Measurements from ENCODE around the gene PNPT1. TPM values are rescaled to one million over a fixed set of nuclear protein-coding genes. Genes with fewer than 3 reads are reported as not detected.
"Not testable (repeated sequence)": the region's sequence is repeated elsewhere in the genome, so short reads cannot be mapped to it uniquely, and the experiment has no call there.

The PNPT1 gene
- 27.4 and 51.7 TPM in 2 replicates for total RNA-seq (2014; rRNA removed; shearing (Covaris generic))

DNA sequence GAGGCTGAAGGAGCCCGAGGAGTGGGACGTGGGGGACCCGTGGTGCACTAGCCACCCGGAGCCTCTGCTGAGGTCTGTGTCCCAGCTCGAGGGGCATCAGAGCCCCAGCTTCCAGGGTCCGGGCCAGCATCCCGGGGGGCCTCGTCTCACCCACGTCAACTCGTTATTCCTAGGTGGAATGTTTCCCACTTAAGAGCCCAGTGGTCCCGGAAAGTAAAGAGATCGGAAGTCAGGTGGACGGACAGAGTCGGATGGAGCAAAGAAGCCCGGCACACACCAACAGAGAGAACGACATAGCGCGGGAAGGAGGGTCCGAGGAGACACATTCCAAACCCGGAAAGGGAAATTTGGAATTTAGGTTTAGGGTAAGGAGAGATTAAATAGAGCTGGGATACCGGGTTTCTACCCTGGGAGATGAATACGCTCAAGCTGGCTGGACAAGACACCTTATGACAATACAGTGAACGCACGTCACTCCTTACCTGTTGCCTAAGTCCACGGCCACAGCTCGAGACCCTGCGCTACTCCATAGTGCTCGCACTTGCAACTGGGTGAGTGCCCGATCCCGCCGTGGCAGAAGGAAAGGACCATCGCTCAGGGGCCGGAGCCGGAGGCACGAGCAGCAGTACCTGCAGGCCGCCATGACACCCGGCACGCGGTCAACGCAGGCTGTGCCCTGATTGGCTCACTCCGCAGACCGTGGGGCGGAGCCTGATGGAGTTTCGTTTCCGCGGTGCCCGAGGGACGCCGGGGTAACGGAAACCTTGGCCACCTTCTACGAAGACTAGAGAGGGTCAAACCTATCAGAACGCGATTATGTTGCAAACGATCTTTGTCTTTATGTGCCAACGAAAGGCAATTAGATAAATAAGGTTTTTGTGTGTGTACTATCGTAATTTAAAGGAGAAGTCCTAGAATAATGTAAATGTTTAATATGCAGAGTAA is at the start of gene PNPT1:
Gene PNPT1, minus strand, starts transcription at position 664 of the 945 bp plus-strand sequence. Its CDS starts 21 bp downstream, at position 643.
- DNase-seq (ENCODE audit: low spot score), result peak; percentile 94
- in situ Hi-C loops (cut with HindIII; ENCODE audit: low sequenced_read_pairs), result no loop called here

DNA sequence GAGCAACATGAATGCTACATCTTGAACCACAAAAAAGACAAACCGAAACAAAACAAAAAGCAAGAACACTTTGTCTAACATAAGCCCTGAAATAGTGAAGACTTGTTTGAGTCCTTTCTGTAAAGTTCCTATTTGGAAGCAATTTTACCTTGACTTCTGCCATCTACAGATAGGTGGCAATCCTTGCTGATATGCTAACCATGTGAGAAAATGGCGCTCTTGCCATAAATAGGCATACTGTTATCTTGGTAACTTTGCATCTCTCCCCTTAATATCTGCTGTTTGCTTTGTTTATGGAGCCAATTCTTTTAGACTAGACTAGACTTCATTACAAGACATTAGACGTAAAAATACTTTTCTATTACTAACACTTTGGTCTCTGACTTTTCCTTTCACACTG is 49.4 kb upstream of the PNPT1 start:
- in situ Hi-C loops (cut with HindIII; ENCODE audit: low sequenced_read_pairs), result no loop called here

DNA sequence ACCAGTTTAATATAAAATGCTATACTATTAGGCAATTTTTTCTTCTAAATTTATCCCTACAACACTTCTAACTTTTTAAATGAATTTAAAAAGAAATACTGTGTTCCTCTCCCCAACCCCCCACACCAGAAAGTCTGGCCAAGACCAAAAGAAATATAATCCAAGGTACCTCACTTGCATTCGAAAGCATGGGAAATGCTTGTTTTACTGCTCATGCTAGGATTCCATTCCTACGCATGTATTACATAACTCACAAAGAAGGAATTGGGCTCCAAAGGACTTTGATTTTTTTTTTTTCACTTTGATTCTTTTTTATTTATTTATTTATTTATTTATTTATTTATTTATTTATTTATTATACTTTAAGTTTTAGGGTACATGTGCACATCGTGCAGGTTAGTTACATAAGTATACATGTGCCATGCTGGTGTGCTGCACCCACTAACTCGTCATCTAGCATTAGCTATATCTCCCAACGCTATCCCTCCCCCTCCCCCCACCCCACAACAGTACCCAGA is 42.4 kb upstream of the PNPT1 start:
- in situ Hi-C loops (cut with HindIII; ENCODE audit: low sequenced_read_pairs); DNase-seq (ENCODE audit: low spot score): not testable (repeated sequence)

More for the DNA sequence above, 49.4 kb upstream of the PNPT1 start:
- no peak for DNase-seq (ENCODE audit: low spot score)

DNA sequence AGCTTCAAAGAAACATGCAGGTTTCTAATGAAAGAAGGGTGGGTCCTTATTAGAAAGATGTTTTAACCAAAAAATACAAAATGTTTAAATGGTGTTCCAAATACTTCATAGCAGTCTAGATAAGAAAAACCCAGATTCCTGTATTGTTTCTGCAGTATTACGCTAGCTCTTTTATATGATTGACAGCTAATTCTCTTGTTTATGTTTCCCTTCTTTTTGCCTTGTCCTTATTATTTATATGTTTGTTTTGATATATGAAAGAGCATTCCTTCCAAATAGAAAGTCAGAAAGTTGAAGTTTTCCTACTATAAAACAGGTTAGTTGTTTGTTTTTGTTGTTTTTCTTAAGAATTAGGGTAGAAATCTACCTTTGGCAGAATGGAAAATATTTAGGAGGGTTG is 41.1 kb upstream of the PNPT1 start:
- no peak for DNase-seq (ENCODE audit: low spot score)
- in situ Hi-C loops (cut with HindIII; ENCODE audit: low sequenced_read_pairs), result no loop called here

DNA sequence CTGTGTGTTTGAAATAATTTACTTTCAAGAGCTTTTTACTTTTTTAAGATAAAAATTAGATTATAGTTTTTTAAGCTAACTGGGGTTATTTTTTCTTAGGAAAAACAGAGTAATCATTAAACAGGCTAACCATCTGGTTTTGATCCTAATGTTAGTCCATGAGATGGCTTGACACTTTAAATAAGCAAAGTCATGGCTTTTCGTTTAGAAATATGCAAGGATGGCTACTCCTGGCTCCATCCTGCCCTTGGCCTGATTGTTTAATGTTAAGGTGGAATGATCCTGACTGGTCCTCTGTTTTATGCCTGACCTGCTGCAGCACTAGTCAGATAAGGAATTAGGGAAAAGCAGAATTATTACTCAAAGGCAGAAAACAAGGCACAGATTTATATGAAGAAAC is 39.7 kb upstream of the PNPT1 start:
- in situ Hi-C loops (cut with HindIII; ENCODE audit: low sequenced_read_pairs), result no loop called here
- no peak for DNase-seq (ENCODE audit: low spot score)

DNA sequence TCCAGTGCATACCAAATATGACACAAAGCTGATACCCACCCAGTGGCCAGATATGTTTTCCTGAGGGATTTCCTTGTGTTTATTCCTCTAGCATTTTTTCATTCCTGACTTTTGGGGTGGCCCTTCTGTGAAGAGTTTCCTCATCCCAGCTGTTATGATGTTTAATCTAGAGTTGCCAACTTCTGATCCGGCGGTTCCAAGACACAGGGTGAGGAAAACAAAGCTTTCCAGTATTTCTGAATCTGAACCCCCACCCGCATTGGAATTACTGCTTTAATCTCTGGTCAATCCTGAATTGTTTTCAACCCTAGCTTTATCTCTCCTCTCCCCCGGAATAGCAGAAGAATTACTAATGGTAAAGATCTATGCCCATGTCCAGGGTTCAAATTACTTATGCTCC is 39.2 kb upstream of the PNPT1 start:
- in situ Hi-C loops (cut with HindIII; ENCODE audit: low sequenced_read_pairs), result no loop called here
- DNase-seq (ENCODE audit: low spot score), result no peak

DNA sequence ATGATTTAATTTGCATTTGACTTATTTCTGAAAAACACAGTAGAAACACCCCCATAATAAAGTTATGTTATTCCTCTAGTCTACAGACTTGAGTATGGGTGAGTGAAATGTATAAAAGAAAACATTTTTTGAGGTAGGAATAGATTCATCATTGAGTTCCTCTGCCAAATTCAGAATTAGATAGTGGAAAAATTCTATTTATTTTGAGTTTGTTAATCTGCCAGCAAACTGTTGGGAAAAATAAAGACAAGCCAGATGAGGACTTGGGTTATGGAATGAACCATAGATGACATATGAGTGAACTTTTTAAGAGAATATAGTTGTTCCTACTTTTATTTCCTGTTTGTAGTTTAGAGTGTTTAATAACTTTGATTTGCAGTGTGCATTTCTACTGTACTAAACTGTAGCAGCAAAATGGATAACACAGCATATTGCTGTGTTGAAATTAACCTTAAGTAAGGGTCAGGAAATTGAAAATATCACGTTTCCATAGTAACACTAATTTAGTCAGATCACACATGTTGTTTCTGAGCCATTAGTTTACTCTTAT is 35.6 kb upstream of the PNPT1 start:
- in situ Hi-C loops (cut with HindIII; ENCODE audit: low sequenced_read_pairs), result no loop called here
- no peak for DNase-seq (ENCODE audit: low spot score)

DNA sequence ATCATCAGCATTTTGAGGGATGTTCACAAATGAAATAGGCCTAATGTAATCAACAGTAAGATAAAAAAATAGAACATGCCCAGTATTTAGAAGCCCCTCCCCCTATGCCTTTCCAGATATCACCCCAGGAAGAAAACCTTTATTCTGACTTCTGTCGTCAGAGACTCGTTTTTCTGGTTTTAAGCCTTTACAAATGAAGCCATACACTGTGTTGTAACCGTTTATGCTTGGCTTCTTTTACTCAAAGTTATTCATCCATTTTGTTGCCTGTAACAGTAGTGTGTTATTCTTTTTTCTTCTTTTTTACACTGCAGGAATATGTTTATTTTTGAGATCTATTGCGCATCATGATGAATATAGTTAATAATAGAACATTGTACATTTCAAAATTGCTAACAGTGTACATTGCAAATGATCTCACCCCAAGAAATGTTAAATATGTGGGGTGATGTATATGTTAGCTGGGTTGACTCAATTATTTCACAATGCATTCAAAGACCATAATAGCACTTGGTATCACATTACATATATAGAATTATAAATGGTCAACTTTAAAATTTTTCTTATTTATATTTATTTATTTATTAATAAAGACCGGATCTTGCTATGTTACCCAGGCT is 28.1 kb upstream of the PNPT1 start:
- no peak for DNase-seq (ENCODE audit: low spot score)
- in situ Hi-C loops (cut with HindIII; ENCODE audit: low sequenced_read_pairs), result no loop called here

DNA sequence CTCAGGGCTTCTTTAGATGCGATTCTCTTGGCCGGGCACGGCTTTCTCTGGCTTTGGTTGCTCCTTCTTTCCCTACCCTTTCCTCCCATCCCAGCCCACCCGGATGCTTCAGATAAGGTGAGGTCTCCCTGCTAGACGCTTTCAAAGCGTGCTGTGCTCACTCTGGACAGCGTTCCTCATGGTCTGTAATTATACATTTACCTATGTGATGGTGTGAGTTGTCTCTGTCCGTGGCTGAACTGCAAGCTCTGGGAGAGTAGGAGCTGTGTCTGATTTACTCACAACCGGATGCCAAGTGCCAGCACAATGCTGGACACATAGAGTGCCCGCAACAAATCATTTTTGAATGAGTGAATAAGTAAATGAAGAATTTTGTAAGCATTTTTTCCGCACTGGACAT is 26.8 kb upstream of the PNPT1 start:
- in situ Hi-C loops (cut with HindIII; ENCODE audit: low sequenced_read_pairs), result no loop called here
- DNase-seq (ENCODE audit: low spot score), result no peak

DNA sequence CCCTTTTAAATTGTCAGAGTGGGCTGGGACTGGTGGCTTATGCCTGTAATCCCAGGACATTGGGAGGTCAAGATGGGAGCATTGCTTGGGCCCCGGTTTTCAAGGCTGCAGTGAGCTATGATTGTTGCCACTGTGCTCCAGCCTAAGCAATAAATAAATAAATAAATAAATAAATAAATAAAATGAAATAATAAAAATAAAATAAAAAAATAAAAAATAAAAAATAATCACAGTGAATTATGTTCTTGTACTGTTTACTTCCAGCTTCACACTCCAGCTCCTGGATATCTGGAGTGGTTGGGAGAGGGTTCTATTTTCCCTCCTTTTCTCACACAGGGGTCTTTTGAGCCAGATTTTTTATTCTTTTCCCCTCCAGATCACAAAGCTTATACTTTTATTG is 26.2 kb upstream of the PNPT1 start:
- in situ Hi-C loops (cut with HindIII; ENCODE audit: low sequenced_read_pairs), result loop anchor here (10.0 kb wide), 1 partner anchor 245 kb away; no protein-coding TSS in a partner anchor
- no peak for DNase-seq (ENCODE audit: low spot score)

DNA sequence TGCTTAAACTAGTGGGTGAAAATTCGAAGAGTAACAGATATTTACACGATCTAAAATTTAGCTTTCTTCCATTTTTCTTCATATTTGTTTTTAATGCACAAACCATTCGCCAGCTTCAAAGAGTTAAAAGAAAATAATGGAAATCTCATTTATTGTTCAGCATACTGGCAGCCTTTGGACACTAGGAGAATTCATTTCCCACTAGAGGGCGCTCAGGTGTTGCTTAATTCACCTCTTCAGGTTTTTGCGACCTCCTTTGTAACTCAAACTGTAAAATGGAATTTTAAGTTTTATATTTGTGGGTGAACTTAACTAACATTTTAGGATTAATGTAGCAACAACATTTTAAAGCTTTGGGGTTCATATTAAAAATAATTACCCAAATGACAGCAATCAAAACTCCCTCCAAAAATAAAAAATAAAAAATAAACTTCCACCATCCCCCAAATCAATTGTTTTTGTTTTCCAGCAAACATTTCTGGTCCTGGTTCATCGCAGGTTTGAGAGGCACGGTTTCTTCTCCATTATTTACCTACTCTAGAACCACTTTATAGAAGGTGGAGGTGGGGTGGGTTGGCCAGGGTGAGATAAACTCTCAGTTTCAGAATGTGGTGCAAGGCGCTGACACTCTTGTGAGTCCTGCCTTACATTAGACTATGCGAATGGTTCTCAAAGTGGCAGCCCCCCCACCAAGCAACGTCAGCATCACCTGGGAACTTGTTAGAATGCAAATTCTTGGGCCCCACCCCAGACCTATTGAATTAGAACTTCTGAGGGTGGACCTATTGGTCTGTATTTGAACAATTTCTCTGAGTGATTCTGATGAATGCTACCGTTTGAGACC is 24.7 kb upstream of the PNPT1 start:
- DNase-seq (ENCODE audit: low spot score), result peak; percentile 60
- in situ Hi-C loops (cut with HindIII; ENCODE audit: low sequenced_read_pairs), result loop anchor here (10.0 kb wide), 1 partner anchor 246 kb away; no protein-coding TSS in a partner anchor

DNA sequence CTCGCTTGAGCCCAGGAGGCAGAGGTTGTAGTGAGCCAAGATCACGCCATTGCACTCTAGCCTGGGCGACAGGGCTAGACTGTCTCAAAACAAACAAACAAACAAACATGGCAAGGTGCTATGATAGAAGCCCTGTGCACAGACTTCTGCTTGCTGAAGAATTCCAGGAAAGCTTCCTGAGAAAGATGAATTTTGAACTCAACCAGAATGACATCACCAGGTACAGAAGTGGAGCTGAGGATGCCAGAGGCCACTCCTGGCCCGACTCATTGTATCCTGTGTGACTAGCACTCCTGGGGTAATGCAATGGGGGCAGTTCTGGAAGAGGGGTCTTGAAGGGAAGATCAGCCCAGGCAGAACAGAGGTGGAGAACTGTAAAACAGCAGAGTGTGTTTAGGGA is 22.0 kb upstream of the PNPT1 start:
- no peak for DNase-seq (ENCODE audit: low spot score)
- in situ Hi-C loops (cut with HindIII; ENCODE audit: low sequenced_read_pairs), result loop anchor here (10.0 kb wide), 1 partner anchor 249 kb away; no protein-coding TSS in a partner anchor

DNA sequence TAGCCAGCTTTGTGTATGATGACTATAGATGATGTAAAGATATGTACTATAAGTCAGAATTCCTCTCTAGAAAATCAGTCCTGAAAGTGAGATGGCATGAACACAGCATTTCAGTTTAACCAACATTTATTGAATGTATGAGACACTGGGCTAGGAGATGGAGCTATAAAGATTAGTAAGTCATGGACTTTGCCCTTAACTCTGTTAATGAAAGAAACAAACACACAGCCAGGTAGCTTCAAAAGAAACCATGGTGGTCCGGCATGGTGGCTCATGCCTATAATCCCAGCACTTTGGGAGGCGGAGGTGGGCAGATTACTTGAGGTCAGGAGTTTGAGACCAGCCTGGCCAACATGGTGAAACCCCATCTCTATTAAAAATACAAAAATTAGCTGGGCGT is 21.5 kb upstream of the PNPT1 start:
- in situ Hi-C loops (cut with HindIII; ENCODE audit: low sequenced_read_pairs), result loop anchor here (10.0 kb wide), 1 partner anchor 250 kb away; no protein-coding TSS in a partner anchor
- not testable (repeated sequence) for DNase-seq (ENCODE audit: low spot score)

DNA sequence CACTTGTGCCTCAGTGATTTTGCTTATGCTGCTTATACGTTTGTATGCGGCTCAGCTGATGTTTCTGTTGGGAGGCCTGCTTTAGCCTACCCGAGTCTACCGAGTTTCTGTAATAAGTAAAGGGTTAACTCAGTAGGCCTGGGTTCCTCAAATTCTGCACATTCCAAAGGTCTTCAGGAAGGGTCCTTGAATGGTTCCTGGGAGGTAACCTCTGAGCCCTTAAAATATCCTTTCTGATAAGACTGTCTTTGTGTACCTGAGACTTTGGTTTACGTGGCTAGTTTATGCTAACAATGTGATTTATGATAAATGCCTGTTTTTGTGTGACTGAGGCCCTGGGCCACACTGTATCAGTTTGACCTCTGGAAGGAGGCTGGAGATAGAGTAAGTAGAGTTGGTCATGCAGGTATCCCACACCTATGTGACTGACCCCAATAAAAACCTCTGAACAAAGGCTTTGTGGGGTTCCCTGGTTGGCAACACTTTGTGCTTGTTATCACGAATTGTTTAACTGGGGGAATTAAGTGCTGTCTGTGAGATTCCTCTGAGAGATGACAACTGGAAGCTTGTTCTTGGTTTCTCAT is 18.9 kb upstream of the PNPT1 start:
- DNase-seq (ENCODE audit: low spot score), result no peak
- in situ Hi-C loops (cut with HindIII; ENCODE audit: low sequenced_read_pairs), result loop anchor here (10.0 kb wide), 1 partner anchor 252 kb away; no protein-coding TSS in a partner anchor

DNA sequence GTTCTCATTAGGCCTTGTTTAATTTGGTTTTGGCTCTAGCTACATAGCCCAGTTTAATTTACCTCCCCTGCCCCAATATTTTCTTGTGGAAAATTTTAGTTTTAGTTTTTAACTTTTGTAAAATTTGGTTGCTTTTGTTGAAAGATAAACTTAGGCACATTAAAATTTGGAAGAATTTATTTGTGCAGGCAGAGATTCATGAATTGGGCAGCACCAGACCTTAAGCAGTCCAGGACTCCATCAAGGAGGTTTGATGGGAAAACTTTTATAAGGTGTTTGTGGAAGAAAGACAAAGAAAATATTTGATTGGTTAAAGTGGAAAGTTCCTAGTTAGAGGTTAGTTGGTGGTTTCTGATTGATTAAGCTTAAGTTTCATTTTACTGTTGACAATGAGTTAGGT is 16.4 kb upstream of the PNPT1 start:
- in situ Hi-C loops (cut with HindIII; ENCODE audit: low sequenced_read_pairs), result loop anchor here (10.0 kb wide), 1 partner anchor 255 kb away; no protein-coding TSS in a partner anchor
- no peak for DNase-seq (ENCODE audit: low spot score)

DNA sequence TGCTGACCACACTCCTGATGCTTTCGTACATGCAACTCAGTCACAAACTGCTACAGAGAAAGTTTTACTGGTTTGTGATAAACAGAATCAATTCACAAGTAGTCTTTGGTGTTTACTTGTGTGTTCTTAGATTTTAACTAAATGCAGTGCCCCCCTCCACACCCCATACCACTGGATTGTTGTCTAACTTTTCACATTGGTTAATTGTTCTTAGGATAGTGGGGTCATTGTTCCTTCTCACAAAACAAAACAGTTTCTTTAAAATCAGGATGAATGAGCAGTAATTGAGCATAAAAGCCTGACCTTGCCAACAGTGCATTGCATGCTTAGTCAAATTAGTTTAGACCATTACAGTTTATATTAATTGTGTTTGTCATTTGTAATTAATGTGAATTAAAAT is 14.1 kb upstream of the PNPT1 start:
- in situ Hi-C loops (cut with HindIII; ENCODE audit: low sequenced_read_pairs), result no loop called here

DNA sequence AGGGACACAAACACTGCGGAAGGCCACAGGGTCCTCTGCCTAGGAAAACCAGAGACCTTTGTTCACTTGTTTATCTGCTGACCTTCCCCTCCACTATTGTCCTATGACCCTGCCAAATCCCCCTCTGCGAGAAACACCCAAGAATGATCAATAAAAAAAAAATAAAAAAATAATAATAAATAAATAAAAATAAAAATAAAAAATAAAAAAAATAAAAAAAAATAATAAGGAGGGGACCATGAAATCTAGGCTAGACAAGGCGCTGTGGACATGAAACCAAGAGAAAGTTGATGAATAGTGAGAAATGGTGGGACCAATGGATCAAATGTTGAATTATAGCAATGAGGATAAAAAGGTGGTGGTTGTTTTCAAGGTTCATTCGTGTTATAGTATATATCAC is 12.6 kb upstream of the PNPT1 start:
- in situ Hi-C loops (cut with HindIII; ENCODE audit: low sequenced_read_pairs); DNase-seq (ENCODE audit: low spot score): not testable (repeated sequence)

More for the DNA sequence above, 14.1 kb upstream of the PNPT1 start:
- DNase-seq (ENCODE audit: low spot score), result no peak

DNA sequence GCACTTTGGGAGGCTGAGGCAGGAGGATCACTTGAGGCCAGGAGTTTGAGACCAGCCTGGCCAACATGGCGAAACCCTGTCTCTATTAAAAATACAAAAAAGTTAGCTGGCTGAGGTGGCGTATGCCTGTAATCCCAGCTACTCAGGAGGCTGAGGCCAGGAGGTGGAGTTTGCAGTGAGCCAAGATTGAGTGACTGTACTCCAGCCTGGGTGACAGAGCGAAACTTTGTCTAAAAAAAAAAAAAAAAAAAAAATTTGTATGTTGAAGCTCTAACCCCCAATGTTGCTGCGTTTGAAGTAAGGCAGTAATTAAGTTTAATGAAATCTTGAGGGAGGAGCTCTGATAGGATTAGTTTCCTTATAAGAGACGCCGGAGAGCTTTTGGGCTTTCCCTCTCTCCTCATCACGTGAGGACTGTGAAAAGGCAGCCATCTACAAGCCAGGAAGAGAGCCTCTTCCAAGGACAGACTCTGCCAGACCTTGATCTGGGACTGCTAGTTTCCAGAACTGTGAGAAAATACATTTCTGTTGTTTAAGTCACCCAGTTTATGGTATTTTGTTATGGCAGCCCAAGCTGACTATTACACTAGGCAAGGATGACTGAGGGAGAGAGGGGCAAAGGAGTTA is 11.5 kb upstream of the PNPT1 start:
- DNase-seq (ENCODE audit: low spot score), result no peak
- in situ Hi-C loops (cut with HindIII; ENCODE audit: low sequenced_read_pairs), result no loop called here

All from G401 (cell line).